Memory B cell (primary cell): ENCODE results near the gene ZFYVE21.

Source experiments
- ATAC-seq: fragments of 150-1000 bp; cut with Tn5 transposase; 2 replicates; pipeline ENCODE4 v1.10.0; 2021; ENCODE audit warnings: low read depth, mild to moderate bottlenecking, moderate library complexity
- DNase-seq, 2 donors: peaks; one replicate each; pipeline ENCODE4 v3.0.0; 2022; ENCODE audit warnings: low spot score in 2 of 2
- H3K27ac Mint-ChIP-seq: one replicate; pipeline ENCODE4 v1.8.0; 2022; ENCODE audit warnings: mild to moderate bottlenecking, moderate library complexity, mixed read lengths
- H3K27me3 Mint-ChIP-seq: one replicate; pipeline ENCODE4 v1.8.0; 2022; ENCODE audit warnings: mixed read lengths
- H3K36me3 Mint-ChIP-seq: one replicate; pipeline ENCODE4 v1.8.0; 2022; ENCODE audit warnings: mild to moderate bottlenecking, mixed read lengths
- H3K4me1 Mint-ChIP-seq: one replicate; pipeline ENCODE4 v1.8.0; 2022; ENCODE audit warnings: mixed read lengths
- H3K4me3 Mint-ChIP-seq: one replicate; pipeline ENCODE4 v1.8.0; 2022; ENCODE audit warnings: mild to moderate bottlenecking, moderate library complexity, mixed read lengths
- H3K9me3 Mint-ChIP-seq: one replicate; pipeline ENCODE4 v1.8.0; 2022; ENCODE audit warnings: mixed read lengths

The ZFYVE21 gene

GRCh38 chr14:103705504-103706284 is 9.9 kb upstream of the ZFYVE21 start:
- H3K27me3 Mint-ChIP-seq: no peaks in the 10 kb centered on the region

GRCh38 chr14:103706551-103707328 is 8.9 kb upstream of the ZFYVE21 start:
- Mint-ChIP-seq H3K9me3 (no peaks in the 10 kb centered on the region), H3K36me3 (peaks cover 7% of the 10 kb centered on the region), H3K27me3 (no peaks in the 10 kb centered on the region), H3K4me3 (no peak overlapping the region), H3K4me1 (peaks cover 16% of the 10 kb centered on the region), H3K27ac (no peak overlapping the region)
- no peak for ATAC-seq
- no peak for DNase-seq

More at GRCh38 chr14:103705504-103706284, 9.9 kb upstream of the ZFYVE21 start:
- Mint-ChIP-seq H3K27ac (no peak overlapping the region), H3K4me1 (peaks cover 19% of the 10 kb centered on the region), H3K9me3 (no peaks in the 10 kb centered on the region), H3K4me3 (no peak overlapping the region), H3K36me3 (peaks cover 7% of the 10 kb centered on the region)
- ATAC-seq (no peak), DNase-seq (no peak)

GRCh38 chr14:103707329-103708263 is 8.0 kb upstream of the ZFYVE21 start:
- ATAC-seq (no peak), DNase-seq (no peak)
- Mint-ChIP-seq H3K27ac (no peak overlapping the region), H3K36me3 (peaks cover 7% of the 10 kb centered on the region), H3K9me3 (no peaks in the 10 kb centered on the region), H3K4me1 (peaks cover 9% of the 10 kb centered on the region), H3K4me3 (no peak overlapping the region), H3K27me3 (no peaks in the 10 kb centered on the region)

DNA sequence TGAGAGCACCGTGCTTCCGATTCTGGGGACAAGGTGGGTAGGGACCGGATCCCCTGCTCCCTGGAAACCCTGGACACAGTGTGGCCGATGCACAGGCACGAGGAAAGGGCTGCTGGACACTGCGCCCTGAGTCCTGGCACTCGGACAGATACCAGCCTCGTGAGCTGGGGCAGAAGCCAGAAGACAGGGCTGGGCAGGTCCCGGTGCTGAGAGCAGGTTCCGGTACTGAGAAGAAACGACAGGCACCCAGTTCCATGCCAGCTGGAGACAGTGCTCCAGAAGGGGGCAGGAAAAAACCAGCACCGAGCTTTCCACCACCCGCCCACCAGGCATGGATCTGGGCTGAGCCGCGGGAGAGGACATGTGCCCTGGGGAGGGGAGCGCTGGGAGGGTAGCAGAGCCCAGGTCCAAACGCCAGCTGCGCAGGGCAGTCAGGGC is 6.8 kb upstream of the ZFYVE21 start:
- H3K36me3 Mint-ChIP-seq: peaks cover 4% of the 10 kb centered on the region
- H3K4me3 Mint-ChIP-seq: no peak overlapping the region
- ATAC-seq: no peak
- no peaks in the 10 kb centered on the region for H3K27me3 Mint-ChIP-seq
- H3K27ac Mint-ChIP-seq: no peak overlapping the region
- DNase-seq: no peak
- H3K9me3 Mint-ChIP-seq: no peaks in the 10 kb centered on the region
- H3K4me1 Mint-ChIP-seq: peaks cover 2% of the 10 kb centered on the region

DNA sequence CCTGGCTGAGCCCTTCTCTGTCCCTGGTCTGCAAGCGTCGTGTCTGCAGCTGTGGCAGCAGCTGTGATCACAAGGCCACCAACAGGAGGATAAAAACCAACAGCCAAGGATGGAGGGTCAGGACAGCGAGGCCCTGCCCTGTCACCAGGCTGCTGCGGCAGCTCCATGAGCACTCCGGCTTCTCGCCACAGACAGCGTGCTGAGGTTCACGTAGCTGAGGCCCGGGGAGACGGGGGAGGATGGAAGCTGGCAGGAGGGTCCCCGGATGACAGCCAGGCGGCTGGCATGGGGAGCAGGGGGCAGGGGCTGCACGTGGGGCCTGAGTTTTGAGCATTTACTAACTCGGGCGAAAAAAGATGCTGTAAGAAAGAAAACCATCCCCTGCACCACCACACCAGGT is 5.8 kb upstream of the ZFYVE21 start:
- Mint-ChIP-seq H3K4me1 (peaks cover 5% of the 10 kb centered on the region), H3K27ac (no peak overlapping the region), H3K9me3 (no peaks in the 10 kb centered on the region), H3K27me3 (no peaks in the 10 kb centered on the region), H3K4me3 (no peak overlapping the region), H3K36me3 (peaks cover 2% of the 10 kb centered on the region)
- ATAC-seq (no peak), DNase-seq (no peak)

- Mint-ChIP-seq H3K27me3 (no peaks in the 10 kb centered on the region), H3K27ac (no peak overlapping the region), H3K36me3 (no peaks in the 10 kb centered on the region), H3K4me3 (no peak overlapping the region), H3K9me3 (no peaks in the 10 kb centered on the region), H3K4me1 (peaks cover 8% of the 10 kb centered on the region)
- DNase-seq (no peak), ATAC-seq (no peak)
Measured at GRCh38 chr14:103710771-103711377, 4.7 kb upstream of the ZFYVE21 start.

GRCh38 chr14:103711516-103712431 is 3.8 kb upstream of the ZFYVE21 start:
- Mint-ChIP-seq H3K36me3 (no peaks in the 10 kb centered on the region), H3K9me3 (no peaks in the 10 kb centered on the region), H3K4me1 (peaks cover 8% of the 10 kb centered on the region), H3K27ac (no peak overlapping the region), H3K4me3 (no peak overlapping the region), H3K27me3 (no peaks in the 10 kb centered on the region)
- DNase-seq (no peak), ATAC-seq (no peak)

DNA sequence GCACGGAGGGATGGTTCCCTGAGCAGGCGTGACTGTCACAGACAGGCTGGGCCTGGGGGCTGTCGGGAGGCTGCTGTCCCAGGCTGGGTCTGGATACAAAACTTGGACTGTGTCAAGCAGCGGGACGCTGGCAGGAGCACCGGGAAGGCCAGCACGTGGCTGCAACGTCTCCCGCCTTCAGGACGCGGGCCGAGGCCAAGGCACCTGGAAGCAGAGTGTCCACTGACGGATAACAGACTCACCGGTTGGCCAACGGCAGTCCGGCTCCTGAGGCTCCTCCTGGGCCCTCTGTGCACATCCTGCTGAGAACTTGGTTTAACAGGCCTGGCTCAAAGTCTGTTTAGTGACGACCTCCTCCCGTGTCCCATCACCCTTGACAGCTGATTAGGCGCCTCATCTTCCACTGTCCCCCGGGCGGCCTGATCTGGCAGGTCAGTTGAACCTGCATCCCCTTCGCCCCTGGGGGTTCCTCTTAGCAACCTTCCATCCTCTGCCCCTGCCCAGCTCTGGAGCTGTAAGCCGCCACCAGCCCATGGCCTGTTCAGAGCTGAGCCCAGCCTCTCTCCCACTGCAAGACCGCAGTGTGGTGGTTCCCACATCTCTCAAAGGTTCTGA is 2.9 kb upstream of the ZFYVE21 start:
- peaks cover 13% of the 10 kb centered on the region for H3K4me1 Mint-ChIP-seq

GRCh38 chr14:103713304-103714062 is 2.1 kb upstream of the ZFYVE21 start:
- DNase-seq (no peak), ATAC-seq (no peak)
- no peak overlapping the region for H3K27ac Mint-ChIP-seq

More for the DNA sequence above, 2.9 kb upstream of the ZFYVE21 start:
- Mint-ChIP-seq H3K27ac (no peak overlapping the region), H3K4me3 (no peak overlapping the region), H3K9me3 (no peaks in the 10 kb centered on the region), H3K27me3 (no peaks in the 10 kb centered on the region), H3K36me3 (no peaks in the 10 kb centered on the region)
- ATAC-seq: no peak
- DNase-seq: no peak

GRCh38 chr14:103714063-103714724 is 1.4 kb upstream of the ZFYVE21 start:
- no peak for DNase-seq
- ATAC-seq: no peak
- Mint-ChIP-seq H3K27me3 (no peaks in the 10 kb centered on the region), H3K27ac (no peak overlapping the region), H3K4me1 (peaks cover 23% of the 10 kb centered on the region), H3K4me3 (peak overlapping the region; percentile 98), H3K9me3 (no peaks in the 10 kb centered on the region), H3K36me3 (no peaks in the 10 kb centered on the region)

More at GRCh38 chr14:103713304-103714062, 2.1 kb upstream of the ZFYVE21 start:
- Mint-ChIP-seq H3K27me3 (no peaks in the 10 kb centered on the region), H3K9me3 (no peaks in the 10 kb centered on the region), H3K36me3 (no peaks in the 10 kb centered on the region), H3K4me1 (peaks cover 19% of the 10 kb centered on the region), H3K4me3 (peak overlapping the region; percentile 5)

- Mint-ChIP-seq H3K27me3 (no peaks in the 10 kb centered on the region), H3K27ac (no peak overlapping the region), H3K4me1 (peaks cover 26% of the 10 kb centered on the region), H3K4me3 (peak overlapping the region; percentile 82), H3K36me3 (no peaks in the 10 kb centered on the region), H3K9me3 (no peaks in the 10 kb centered on the region)
- peak in 1 of 2 donors; percentile 31 for DNase-seq
- ATAC-seq: no peak
Measured at GRCh38 chr14:103716091-103716801, 636 bp downstream of the ZFYVE21 start.
